ENCODE data around the gene TTI1. TPM values are rescaled to one million over a fixed set of nuclear protein-coding genes. Genes with fewer than 3 reads are reported as not detected.

The TTI1 gene
- total RNA-seq, 4 donors from 2014 or later: 14.8 to 25.4 (median 20.3) TPM

- Histone ChIP-seq H3K4me1 (peaks cover 54 to 69% of the 10 kb centered on the region in 2 donors), H3K9me3 (no peaks in the 10 kb centered on the region), H3K4me3 (no peak overlapping the region), H3K36me3 (peaks cover 0 to 9% of the 10 kb centered on the region in 2 donors), H3K27ac (peak overlapping the region; percentile 83 to 88 (median 86)), H3K27me3 (no peaks in the 10 kb centered on the region)
- DNase-seq (no peak), ATAC-seq (no peak)
- no peak for TF ChIP-seq POLR2A (IDR thresholded peaks at IDR 0.05)
- no peak for TF ChIP-seq CTCF (IDR thresholded peaks at IDR 0.05 in 4 of 5, conservative IDR thresholded peaks at IDR 0.05 in 1 of 5)
- in situ Hi-C loops (cut with MboI; ENCODE audit: low sequenced_read_pairs in 4 of 4) (no loop called here), intact Hi-C loops (cut with DNase I; ENCODE audit: low total_unique reads) (no loop called here)
Measured at GRCh38 chr20:38078084-38078483, 44.8 kb upstream of the TTI1 start.

GRCh38 chr20:38076548-38076947 lies 43.3 kb upstream of the TTI1 start:
- in situ Hi-C loops (cut with MboI; ENCODE audit: low sequenced_read_pairs in 4 of 4) (no loop called here), intact Hi-C loops (cut with DNase I; ENCODE audit: low total_unique reads) (no loop called here)
- Histone ChIP-seq H3K36me3 (peaks cover 0 to 18% of the 10 kb centered on the region in 2 donors), H3K9me3 (no peaks in the 10 kb centered on the region), H3K27ac (peak overlapping the region; percentile 83 to 88 (median 86)), H3K4me1 (peaks cover 52 to 61% of the 10 kb centered on the region in 2 donors), H3K27me3 (no peaks in the 10 kb centered on the region), H3K4me3 (no peak overlapping the region)
- ATAC-seq: no peak
- no peak for DNase-seq
- TF ChIP-seq POLR2A (IDR thresholded peaks at IDR 0.05): no peak
- no peak for TF ChIP-seq CTCF (IDR thresholded peaks at IDR 0.05 in 4 of 5, conservative IDR thresholded peaks at IDR 0.05 in 1 of 5)

GRCh38 chr20:38075161-38075998 lies 42.1 kb upstream of the TTI1 start:
- peak overlapping the region; percentile 83 to 88 (median 86) for H3K27ac ChIP-seq
- in situ Hi-C loops (cut with MboI; ENCODE audit: low sequenced_read_pairs in 4 of 4) (no loop called here), intact Hi-C loops (cut with DNase I; ENCODE audit: low total_unique reads) (loop anchor here (1.0 kb wide), 1 partner anchor 33 kb away; no protein-coding TSS in a partner anchor)
- peaks cover 50 to 58% of the 10 kb centered on the region in 2 donors for H3K4me1 ChIP-seq
- peaks cover 0 to 28% of the 10 kb centered on the region in 2 donors for H3K36me3 ChIP-seq
- H3K27me3 ChIP-seq: no peaks in the 10 kb centered on the region
- ATAC-seq (peak; percentile 83 to 92), DNase-seq (no peak)
- peak overlapping the region in 1 of 4 donors; percentile 5 for H3K4me3 ChIP-seq
- TF ChIP-seq POLR2A (IDR thresholded peaks at IDR 0.05): peak in 1 of 2 donors; percentile 42
- no peak for TF ChIP-seq CTCF (IDR thresholded peaks at IDR 0.05 in 4 of 5, conservative IDR thresholded peaks at IDR 0.05 in 1 of 5)
- H3K9me3 ChIP-seq: no peaks in the 10 kb centered on the region

GRCh38 chr20:38073307-38074071 lies 40.2 kb upstream of the TTI1 start:
- in situ Hi-C loops (cut with MboI; ENCODE audit: low sequenced_read_pairs in 4 of 4) (loop anchor here in 1 of 4 donors (25.0 kb wide), 1 partner anchor 264 kb away; the partner anchor contains the start of gene LBP), intact Hi-C loops (cut with DNase I; ENCODE audit: low total_unique reads) (loop anchor here (1.0 to 5.0 kb wide), 2 partner anchors 92 to 149 kb away; partner anchors contain the start of gene TGM2)
- peak overlapping the region; percentile 83 to 88 (median 86) for H3K27ac ChIP-seq
- peak; percentile 59 to 64 for ATAC-seq
- H3K9me3 ChIP-seq: no peaks in the 10 kb centered on the region
- no peaks in the 10 kb centered on the region for H3K27me3 ChIP-seq
- no peak overlapping the region for H3K4me3 ChIP-seq
- peak; percentile 42 to 52 for DNase-seq
- peaks cover 0 to 40% of the 10 kb centered on the region in 2 donors for H3K36me3 ChIP-seq
- H3K4me1 ChIP-seq: peaks cover 46 to 57% of the 10 kb centered on the region in 2 donors
- TF ChIP-seq POLR2A (IDR thresholded peaks at IDR 0.05) (no peak), CTCF (IDR thresholded peaks at IDR 0.05 in 4 of 5, conservative IDR thresholded peaks at IDR 0.05 in 1 of 5) (peak; percentile 59 to 80 (median 74))
